ENCODE measurements around the gene PRKCH. TPM values are rescaled to one million over a fixed set of nuclear protein-coding genes. Genes with fewer than 3 reads are reported as not detected.
A peak's percentile ranks its signal among the peaks of the same experiment; 100 is the strongest.
"Not testable (repeated sequence)": the region's sequence is repeated elsewhere in the genome, so short reads cannot be mapped to it uniquely, and the experiment has no call there.

Gene PRKCH
- total RNA-seq, 4 donors from 2014 or later, result 17.9 to 105 (median 63.5) TPM

- H3K9me3 ChIP-seq, result no peaks in the 10 kb centered on the region
- H3K4me3 ChIP-seq, result no peak overlapping the region
- H3K4me1 ChIP-seq, result no peaks in the 10 kb centered on the region
- intact Hi-C loops (cut with DNase I; ENCODE audit: low total_unique reads), result no loop called here
- TF ChIP-seq, protein P1, sequence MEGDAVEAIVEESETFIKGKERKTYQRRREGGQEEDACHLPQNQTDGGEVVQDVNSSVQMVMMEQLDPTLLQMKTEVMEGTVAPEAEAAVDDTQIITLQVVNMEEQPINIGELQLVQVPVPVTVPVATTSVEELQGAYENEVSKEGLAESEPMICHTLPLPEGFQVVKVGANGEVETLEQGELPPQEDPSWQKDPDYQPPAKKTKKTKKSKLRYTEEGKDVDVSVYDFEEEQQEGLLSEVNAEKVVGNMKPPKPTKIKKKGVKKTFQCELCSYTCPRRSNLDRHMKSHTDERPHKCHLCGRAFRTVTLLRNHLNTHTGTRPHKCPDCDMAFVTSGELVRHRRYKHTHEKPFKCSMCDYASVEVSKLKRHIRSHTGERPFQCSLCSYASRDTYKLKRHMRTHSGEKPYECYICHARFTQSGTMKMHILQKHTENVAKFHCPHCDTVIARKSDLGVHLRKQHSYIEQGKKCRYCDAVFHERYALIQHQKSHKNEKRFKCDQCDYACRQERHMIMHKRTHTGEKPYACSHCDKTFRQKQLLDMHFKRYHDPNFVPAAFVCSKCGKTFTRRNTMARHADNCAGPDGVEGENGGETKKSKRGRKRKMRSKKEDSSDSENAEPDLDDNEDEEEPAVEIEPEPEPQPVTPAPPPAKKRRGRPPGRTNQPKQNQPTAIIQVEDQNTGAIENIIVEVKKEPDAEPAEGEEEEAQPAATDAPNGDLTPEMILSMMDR (IDR thresholded peaks at IDR 0.05), result no peak
- no peak for TF ChIP-seq POLR2A (IDR thresholded peaks at IDR 0.05)
- no peaks in the 10 kb centered on the region for H3K27me3 ChIP-seq
- no peak for DNase-seq
- H3K36me3 ChIP-seq, result no peaks in the 10 kb centered on the region
- no peak overlapping the region for H3K27ac ChIP-seq
These were observed 87.1 kb downstream of the PRKCH start for GRCh38 chr14:61408498-61408897.

DNA sequence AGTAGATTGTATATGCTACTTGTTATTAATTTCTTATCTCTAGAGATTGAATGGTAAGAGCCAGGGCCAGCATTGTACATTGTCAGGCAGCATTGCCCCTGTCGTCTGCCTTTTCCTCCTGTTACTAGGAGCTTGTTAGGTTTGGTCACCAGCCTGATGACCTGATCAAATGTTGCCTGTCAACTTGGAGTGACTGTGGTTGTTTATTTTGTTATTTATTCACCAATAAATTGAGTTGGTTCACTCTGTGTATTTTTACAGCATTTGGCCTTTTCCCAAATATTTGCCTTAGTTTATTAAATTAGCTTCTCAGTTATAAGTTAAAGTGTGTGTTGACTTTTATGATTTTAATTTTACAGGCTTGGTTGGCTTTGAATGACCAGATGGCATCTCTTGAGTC is 88.4 kb downstream of the PRKCH start:
- no peaks in the 10 kb centered on the region for H3K27me3 ChIP-seq
- no peak overlapping the region for H3K4me3 ChIP-seq
- H3K4me1 ChIP-seq, result no peaks in the 10 kb centered on the region
- H3K9me3 ChIP-seq, result no peaks in the 10 kb centered on the region
- intact Hi-C loops (cut with DNase I; ENCODE audit: low total_unique reads), result no loop called here
- no peak for DNase-seq
- no peaks in the 10 kb centered on the region for H3K36me3 ChIP-seq
- TF ChIP-seq, protein P1 (IDR thresholded peaks at IDR 0.05), result no peak
- TF ChIP-seq POLR2A (IDR thresholded peaks at IDR 0.05), result no peak
- no peak overlapping the region for H3K27ac ChIP-seq

DNA sequence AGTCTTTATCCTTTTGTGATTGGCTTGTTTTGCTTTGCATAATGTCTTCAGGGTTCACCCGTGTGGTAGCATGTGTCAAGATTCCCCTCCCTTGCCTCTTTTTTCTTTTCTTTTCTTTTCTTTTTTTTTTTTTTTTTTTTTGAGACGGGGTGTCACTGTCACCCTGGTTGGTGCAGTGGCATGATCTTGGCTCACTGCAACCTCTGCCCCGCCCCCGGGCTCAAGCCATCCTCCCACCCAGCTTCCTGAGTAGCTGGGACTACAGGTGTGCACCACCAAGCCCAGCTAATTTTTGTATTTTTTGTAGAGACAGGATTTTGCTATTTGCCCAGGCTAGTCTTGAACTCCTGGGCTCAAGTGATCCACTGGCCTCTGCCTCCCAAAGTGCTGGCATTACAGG is 94.6 kb downstream of the PRKCH start:
- H3K27me3 ChIP-seq; H3K27ac ChIP-seq; H3K36me3 ChIP-seq; H3K4me3 ChIP-seq; intact Hi-C loops (cut with DNase I; ENCODE audit: low total_unique reads); H3K9me3 ChIP-seq; H3K4me1 ChIP-seq; DNase-seq: not testable (repeated sequence)

- peak overlapping the region; percentile 18 to 41 for H3K27ac ChIP-seq
- H3K9me3 ChIP-seq, result no peaks in the 10 kb centered on the region
- H3K4me1 ChIP-seq, result no peaks in the 10 kb centered on the region
- H3K27me3 ChIP-seq, result no peaks in the 10 kb centered on the region
- intact Hi-C loops (cut with DNase I; ENCODE audit: low total_unique reads), result no loop called here
- TF ChIP-seq POLR2A (IDR thresholded peaks at IDR 0.05), result no peak
- TF ChIP-seq, protein P1 (IDR thresholded peaks at IDR 0.05), result no peak
- DNase-seq, result no peak
- no peaks in the 10 kb centered on the region for H3K36me3 ChIP-seq
- no peak overlapping the region for H3K4me3 ChIP-seq
These were observed 95.2 kb downstream of the PRKCH start for GRCh38 chr14:61416591-61416990.

DNA sequence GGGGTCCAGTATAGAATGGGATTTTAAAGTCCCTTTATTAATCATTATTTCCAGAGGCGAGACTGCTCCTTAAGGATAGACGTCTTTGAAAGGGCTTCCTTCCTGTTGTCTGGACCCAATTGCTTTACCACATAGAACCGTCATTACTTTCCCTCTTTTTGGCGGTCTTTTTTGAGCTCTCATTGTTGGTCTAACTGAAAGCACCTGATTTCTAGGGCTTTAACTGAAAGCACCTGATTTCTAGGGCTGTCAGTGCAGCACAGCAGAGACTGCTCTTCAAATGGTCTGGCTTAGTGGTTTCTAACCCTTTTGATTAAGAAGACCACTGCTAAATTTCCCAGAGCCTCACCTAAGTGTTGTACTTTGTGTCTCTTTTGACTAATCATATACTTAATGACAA is 95.8 kb downstream of the PRKCH start:
- Histone ChIP-seq H3K4me3 (no peak overlapping the region), H3K9me3 (no peaks in the 10 kb centered on the region), H3K4me1 (no peaks in the 10 kb centered on the region), H3K27me3 (no peaks in the 10 kb centered on the region), H3K27ac (peak overlapping the region; percentile 18 to 41), H3K36me3 (no peaks in the 10 kb centered on the region)
- TF ChIP-seq, protein P1 (IDR thresholded peaks at IDR 0.05), result no peak
- TF ChIP-seq POLR2A (IDR thresholded peaks at IDR 0.05), result no peak
- no peak for DNase-seq
- intact Hi-C loops (cut with DNase I; ENCODE audit: low total_unique reads), result no loop called here

- Histone ChIP-seq H3K4me1 (no peaks in the 10 kb centered on the region), H3K27ac (peak overlapping the region in 1 of 2 donors; percentile 41)
These were observed 96.6 kb downstream of the PRKCH start for GRCh38 chr14:61417883-61418455.

More at GRCh38 chr14:61417883-61418455, 96.6 kb downstream of the PRKCH start:
- Histone ChIP-seq H3K9me3 (no peaks in the 10 kb centered on the region), H3K4me3 (no peak overlapping the region), H3K27me3 (no peaks in the 10 kb centered on the region), H3K36me3 (no peaks in the 10 kb centered on the region)
- no peak for TF ChIP-seq POLR2A (IDR thresholded peaks at IDR 0.05)
- TF ChIP-seq, protein P1 (IDR thresholded peaks at IDR 0.05), result no peak
- no peak for DNase-seq
- intact Hi-C loops (cut with DNase I; ENCODE audit: low total_unique reads), result no loop called here
